Ramos (cell line): ENCODE data around the gene ENPP7.

Source experiments
- in situ Hi-C: fragments of 300-500 bp; cut with MboI; formaldehyde crosslinking; loops from one replicate; pipeline ENCODE4 v1.14.3; 2022; ENCODE audit warnings: low sequenced_read_pairs; ENCODE audit not compliant: unreplicated experiment

Gene ENPP7

DNA sequence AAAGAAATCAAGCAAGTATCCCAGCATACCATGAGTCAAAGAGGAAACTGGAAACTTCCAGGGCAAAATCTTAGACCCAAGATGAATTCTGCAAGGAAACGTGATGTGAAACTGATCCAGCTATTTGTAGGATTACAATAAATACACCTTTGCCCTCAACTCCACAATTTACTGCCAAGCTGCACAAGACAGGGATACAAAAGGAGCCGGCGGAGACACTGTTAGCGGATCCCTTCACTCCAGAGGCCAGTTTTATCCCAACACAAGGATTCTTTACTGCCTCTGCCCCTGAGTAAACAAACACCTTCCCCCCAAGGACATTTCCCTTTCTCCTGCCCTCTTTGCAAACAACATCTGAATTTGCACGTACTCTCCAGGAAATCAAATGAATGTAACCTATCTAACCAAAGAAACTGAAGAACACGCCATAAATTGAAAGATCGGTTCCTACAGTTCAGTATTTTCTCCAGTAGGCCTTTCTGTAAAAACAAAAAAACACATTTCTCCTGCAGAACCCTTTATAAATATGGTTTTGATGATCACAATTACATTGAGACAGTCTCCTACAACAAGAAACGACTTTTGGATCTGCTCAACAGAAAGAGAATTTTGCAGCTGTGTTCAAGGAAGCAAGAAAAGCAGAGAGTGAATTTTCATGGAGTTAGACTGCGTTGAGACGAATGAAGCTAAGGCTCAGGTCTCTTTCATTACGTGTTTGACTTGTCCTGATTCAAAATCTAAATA lies 45.8 kb downstream of the ENPP7 start:
- in situ Hi-C loops = no loop called here

DNA sequence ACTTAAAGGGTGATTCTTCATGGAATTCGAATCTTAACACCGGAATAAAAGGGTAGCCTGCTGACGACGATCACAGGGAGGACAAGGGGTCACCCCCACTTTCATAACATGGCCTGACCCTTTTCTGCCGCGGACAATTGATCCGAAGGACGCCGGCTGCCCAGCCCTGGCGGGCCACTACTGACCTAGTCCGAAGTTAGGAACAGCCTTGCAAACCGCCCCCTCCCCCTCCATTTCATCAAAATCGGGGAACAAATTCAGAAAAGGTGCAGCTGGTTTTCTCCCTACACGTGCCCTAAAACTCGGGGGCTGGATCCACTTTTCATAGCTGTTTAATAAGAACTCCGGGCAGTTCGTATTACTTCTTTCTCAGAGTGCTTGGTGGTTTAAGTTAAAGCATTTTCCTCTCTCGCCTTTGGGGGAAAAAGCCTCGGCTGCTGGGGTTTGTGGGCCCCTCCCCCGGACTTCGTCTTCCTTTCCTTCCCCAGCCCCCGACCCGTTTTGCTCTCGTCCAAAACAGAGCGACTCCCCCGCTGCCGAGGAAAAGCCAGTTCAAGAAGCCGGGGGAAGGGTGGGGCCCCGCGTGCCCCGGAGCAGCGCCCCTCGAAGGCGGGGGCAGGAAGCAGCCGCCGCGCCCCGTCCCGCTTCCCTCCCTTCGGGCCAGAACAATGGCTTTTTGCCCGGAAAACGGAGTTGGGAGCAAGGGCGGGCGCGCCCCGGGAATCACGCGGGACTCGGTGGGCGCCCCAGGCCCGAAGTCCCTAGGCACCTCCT lies 46.6 kb downstream of the ENPP7 start:
- in situ Hi-C loops = no loop called here

DNA sequence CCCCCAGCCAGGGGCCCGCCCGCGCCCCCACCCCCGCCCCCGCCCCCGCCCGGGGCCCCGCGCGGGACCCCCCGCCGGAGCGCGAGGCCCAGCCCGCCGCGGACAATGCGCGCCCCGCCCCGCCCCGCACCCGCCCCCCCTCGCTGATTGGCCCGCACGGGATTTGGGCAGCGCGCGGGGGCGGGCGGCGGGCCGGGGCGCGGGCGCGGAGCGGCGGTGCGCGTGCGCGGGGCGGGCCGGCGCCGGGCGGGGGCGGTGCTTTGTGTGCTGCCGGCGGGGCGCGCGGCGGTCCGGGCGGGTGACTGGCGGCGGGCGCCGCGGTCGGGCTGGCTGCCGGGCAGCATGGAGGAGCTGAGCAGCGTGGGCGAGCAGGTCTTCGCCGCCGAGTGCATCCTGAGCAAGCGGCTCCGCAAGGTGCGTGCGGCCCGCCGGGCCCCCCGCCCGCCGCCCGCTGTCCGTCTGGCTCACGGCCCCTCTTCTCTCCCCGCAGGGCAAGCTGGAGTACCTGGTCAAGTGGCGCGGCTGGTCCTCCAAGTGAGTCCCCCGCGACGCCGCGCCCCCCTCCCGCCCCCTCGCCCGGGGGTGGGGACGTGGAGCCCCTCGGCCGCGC lies 47.3 kb downstream of the ENPP7 start, which contains the start of gene CBX2:
Gene CBX2, plus strand, starts transcription at position 255 of the 610 bp plus-strand sequence. Its CDS starts 88 bp downstream, at position 343.
- in situ Hi-C loops = no loop called here

DNA sequence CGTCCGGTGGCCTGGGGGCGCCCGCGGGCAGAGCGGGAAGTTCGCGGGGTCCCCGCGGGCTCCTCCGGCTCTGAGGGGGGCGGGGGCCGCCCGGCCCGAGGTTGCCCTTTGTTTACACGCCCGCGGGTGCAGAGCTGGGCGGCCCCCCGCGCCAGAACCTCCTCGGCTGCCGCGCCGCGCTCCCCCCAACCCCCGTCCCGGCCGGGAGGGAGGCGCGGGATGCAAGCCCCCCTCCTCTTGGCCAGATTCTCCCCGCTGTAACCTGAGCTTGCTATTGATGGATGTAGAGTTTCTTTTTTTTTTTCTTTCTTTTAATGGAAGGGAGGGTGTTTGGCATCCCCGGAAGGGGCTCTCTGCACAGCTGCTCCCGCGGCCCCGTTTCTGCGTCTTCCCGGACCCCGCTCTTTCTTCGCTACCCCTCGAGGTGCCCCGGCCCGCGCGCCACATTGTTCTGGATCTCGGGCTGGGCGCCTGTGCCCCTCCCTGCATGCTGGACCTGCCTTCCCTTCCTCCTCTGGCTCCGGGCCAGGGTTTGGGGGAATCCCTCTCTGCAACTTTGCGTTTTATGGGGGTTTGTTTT lies 47.9 kb downstream of the ENPP7 start:
- in situ Hi-C loops = no loop called here

DNA sequence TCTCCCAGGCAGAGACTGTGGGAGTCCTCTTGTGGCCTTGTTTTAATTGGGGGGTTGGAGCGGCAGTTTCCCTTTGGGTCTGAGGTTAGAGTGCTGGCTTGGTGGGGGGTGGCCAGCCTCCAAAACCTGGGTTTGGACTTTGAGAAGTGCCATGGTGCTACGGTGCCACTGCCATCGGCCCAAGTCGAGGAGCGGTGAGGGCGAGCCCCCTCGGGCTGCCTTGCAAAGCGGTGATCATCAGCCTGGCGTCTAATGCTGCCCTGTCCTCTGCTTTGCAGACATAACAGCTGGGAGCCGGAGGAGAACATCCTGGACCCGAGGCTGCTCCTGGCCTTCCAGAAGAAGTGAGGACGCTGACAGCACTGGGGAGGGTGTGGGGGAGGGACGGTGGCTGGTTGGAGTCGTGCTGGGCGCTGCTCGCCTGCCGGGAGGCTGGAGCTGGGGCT lies 48.4 kb downstream of the ENPP7 start:
- in situ Hi-C loops = no loop called here

DNA sequence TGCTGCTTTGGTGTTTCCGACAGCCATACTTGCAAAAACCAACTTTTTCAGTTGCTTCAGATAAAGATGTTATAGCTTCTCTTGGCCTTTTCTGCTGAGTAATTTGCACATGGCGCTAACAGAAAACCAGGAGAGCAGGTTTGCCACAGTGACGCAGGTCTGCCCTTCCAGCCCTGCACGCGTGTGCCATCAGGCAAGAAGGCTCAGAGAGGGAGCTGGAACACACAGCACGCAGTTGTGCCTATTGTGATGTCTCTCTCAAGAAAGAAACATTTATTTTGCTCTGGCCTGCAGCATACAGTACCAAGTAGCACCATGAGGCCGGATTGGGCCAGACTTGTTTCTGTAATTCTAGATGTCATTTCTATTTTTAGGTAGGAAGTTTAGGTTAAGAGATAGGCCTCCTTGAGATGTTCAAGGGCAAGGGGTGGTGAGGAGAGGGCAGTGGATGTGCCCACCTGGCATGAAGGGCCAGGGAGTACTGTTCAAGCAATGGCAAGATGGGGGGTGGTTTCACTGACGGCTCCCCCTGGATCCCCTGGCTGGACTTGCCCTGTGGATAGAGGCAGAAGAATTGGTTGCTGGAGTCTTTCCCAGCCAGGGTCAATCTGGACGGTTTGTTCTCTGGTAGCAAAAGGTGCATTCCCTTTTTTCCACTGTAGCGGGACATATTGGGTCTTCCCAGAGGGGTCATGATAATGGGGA lies 49.1 kb downstream of the ENPP7 start:
- in situ Hi-C loops = no loop called here

DNA sequence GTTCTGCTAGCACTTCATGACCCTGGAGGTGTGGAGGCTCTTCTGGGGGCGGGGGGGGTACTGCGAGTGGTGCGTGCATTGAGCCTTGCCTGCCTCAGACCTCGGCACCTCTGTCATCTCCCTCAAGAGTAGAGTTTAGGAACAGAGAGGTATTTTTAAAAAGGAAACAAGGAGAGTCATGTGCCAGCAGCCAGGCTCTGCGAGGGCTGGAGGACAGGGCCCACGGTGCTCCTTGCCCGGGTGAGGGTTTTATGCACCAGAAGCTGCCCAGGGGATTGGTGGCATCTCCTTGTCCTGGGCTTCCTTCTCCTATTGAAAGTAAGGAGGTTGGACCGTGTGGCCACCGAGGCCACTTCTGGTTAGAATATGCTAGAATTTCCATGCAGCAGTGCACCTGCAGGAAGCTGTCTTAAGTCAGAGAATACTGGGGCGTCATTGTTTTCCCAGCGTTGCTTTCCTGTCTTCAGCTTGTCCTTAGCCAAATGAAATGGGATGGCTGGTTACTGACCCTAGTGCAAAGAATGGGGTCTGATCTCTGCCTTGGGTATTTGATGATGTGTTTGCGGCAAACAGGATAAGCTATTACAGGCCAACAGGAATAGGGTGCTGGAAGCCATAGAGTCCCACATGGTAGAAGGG lies 50.4 kb downstream of the ENPP7 start:
- in situ Hi-C loops = no loop called here

DNA sequence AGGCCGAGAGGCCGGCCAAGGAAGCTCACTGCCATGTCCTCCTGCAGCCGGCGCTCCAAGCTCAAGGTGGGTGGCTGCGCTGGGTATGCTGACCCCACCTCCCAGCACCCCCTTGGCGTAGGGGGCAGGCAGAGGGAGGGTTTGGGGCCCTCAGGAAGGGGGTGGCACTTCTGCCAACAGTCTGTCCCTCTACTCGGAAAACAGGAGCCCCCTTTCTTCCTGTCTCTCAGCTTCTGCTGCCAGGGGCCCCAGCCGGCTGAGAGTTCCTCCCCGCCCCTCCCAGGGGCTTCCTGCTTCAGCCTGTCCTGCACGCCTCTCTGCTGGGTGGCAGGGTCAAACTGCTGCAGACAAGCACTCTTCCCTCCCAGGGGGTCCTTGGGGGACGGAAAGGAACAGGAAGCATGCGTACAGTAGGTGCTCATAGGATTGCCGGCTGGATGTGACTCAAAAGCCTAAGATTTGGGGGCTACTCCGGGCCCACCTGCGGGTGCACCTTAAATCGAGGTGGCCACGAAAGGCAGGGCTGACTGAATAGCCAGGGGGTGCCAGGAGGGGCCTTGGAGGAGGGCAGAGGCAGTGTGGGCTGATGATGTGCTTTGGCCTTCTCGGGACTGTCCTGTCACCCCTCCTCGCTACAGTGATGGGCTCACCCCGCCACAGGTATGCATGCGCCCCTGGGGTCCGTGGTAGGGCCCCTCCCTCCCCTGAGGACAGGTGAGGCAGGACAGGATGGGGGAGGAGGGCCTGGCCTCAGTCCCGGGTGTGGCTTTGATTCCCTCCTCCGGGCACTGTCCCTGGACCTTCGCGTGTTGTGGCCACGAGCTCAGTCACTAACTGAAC lies 51.2 kb downstream of the ENPP7 start:
- in situ Hi-C loops = no loop called here

DNA sequence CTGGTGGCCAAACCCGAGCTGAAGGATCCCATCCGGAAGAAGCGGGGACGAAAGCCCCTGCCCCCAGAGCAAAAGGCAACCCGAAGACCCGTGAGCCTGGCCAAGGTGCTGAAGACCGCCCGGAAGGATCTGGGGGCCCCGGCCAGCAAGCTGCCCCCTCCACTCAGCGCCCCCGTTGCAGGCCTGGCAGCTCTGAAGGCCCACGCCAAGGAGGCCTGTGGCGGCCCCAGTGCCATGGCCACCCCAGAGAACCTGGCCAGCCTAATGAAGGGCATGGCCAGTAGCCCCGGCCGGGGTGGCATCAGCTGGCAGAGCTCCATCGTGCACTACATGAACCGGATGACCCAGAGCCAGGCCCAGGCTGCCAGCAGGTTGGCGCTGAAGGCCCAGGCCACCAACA lies 53.1 kb downstream of the ENPP7 start:
- in situ Hi-C loops = no loop called here

DNA sequence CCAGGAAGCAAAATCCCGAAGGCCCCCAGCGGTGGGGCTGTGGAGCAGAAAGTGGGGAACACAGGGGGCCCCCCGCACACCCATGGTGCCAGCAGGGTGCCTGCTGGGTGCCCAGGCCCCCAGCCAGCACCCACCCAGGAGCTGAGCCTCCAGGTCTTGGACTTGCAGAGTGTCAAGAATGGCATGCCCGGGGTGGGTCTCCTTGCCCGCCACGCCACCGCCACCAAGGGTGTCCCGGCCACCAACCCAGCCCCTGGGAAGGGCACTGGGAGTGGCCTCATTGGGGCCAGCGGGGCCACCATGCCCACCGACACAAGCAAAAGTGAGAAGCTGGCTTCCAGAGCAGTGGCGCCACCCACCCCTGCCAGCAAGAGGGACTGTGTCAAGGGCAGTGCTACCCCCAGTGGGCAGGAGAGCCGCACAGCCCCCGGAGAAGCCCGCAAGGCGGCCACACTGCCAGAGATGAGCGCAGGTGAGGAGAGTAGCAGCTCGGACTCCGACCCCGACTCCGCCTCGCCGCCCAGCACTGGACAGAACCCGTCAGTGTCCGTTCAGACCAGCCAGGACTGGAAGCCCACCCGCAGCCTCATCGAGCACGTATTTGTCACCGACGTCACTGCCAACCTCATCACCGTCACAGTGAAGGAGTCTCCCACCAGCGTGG lies 53.7 kb downstream of the ENPP7 start:
- in situ Hi-C loops = loop anchor here (5.0 kb wide), 1 partner anchor 183 kb away; no protein-coding TSS in a partner anchor

DNA sequence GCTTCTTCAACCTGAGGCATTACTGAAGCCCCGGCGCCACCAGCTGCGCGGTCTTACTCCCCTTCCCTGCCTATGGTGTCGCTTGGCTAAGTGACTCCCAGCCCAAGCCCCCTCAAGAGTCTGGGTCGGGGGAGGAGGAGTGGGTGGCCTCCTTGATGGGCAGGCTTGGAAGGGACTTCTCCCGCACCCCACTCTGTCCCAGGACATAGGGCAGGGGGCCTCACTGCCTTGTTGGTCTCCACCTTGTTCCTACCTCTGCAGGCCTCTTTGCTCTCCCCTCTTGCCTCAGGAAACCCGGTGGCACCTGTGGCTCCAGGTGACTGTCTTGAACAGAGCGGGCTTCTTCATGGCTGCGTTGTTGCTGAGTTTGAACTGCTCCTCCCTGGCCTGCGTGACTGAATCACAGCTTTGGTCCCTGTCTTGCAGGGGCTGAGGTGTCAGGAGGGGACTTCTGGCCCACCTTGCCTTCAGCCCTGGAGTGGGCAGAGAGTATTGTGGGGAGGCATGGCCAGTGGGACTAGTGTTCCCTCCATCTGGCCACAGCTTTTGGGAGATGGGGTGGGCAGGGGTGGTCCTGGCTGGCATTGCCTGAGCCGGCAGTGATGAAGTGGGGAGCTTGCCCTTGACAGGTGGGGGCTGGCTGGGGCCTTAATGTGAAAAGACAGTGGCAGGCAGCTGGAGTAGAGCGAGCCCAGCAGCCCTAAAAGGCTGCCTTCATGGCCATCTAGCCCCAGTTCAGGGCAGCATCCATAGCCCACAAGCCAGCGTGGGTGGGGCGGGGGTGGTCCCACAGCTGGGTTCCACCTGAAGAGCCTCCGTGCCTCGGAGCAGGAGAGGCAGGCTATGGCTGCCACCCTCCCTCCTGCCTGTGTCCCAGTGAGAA lies 54.5 kb downstream of the ENPP7 start:
- in situ Hi-C loops = loop anchor here (5.0 kb wide), 1 partner anchor 182 kb away; no protein-coding TSS in a partner anchor

DNA sequence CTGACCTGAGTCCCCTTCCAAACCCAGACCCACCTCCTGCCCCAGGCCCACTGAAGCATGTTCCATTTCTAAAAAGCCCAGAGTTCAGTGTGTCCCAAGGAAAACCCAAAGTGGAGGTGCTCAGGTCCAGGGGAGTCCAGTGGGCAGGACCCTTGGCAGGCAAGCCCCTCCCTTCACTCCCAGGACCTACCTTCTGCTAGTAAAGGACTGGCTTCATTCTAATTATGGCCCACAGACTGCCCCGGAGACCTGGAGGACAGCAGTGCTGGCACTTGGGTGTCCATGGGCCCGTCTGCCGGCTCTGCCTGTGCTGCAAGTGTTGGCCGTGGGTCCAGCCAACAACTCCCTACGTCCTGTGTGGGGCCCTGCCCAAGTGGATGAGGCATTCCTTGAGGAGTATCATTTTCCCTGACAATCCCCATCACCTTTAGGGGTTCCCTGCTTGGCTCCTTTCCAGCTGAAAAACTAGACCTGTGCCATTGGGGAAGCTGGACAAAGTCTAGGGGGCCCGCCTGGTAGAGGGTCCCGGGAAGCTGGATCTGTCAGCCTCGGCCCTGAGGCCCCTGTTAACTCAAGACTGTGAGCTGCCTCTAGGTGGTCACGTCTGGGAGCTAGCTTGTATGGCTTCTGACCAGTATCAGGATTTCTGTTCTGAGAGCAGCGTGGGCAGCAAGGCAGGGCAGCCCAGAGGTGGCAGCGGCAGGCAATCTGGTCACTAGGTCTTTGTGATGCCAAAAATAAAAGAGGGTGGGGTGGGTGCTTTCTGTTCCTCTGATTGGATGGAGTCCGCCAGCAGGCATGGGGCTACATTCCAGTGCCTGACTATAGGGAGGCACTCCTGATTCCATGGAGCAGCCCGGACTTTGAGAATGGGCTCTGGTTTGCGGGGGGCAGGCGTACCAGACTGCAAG lies 55.4 kb downstream of the ENPP7 start:
- in situ Hi-C loops = loop anchor here (5.0 kb wide), 1 partner anchor 181 kb away; no protein-coding TSS in a partner anchor

DNA sequence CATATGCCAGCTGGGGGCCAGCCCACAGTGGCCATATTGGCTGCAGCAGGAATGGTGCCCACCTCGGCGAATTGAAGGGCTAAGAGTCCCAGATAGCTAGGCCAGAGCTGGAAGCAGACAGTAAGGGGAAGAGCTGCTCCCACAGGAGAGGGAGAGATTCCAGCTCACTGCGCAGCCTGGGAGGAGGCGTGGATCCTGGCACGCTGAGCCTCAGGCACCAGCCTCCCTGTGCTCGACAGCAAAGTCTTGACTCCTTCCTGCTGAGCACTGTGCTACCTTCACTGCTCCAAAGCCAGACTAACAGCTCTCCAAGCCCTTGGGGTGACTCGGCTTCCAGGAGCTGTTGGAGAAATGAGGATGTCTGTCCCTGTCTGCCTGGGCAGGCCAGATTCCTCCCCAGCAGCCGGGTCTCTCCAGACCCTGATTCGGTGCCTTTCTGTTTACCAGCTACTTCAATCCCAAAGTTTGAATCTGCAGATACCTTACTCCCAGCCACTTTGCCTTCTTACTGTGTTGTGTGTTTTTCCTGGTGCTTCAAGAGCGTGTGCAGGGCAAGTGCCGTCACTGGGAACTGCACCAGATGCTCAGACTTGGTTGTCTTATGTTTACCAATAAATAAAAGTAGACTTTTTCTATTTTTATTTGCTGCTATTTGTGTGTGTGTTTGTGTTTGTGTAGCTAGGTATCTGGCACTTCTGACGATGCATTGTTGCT lies 56.3 kb downstream of the ENPP7 start:
- in situ Hi-C loops = loop anchor here (5.0 kb wide), 1 partner anchor 180 kb away; no protein-coding TSS in a partner anchor

DNA sequence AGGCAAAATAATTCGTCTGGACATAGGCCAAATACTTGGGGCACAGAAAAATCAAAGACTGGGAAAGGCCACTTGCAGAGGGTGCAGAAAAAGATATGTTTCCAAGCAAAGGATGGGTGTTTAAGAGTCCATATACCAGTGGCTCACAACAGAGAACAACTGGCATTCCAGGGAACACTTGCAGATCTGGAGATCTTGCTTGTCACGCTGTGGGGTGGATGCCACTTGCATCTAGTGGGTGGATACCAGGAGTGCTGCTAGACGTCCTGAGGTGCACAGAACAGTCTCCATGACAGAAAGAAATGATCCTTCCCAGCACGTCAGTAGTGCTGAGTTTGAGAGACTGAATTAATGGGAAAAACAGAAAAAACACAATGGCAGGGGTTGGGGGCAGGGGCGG lies 57.7 kb downstream of the ENPP7 start:
- in situ Hi-C loops = loop anchor here (5.0 kb wide), 1 partner anchor 179 kb away; no protein-coding TSS in a partner anchor
